ENCODE measurements around the gene PLA2G6.
"Not testable (repeated sequence)": the region's sequence is repeated elsewhere in the genome, so short reads cannot be mapped to it uniquely, and the experiment has no call there.

PLA2G6 gene

GRCh38 chr22:38125038-38125610 is 56.5 kb downstream of the PLA2G6 start:
- in situ Hi-C loops (cut with MboI; ENCODE audit: low sequenced_read_pairs, unreplicated experiment): no loop called here
- DNase-seq (ENCODE audit: low spot score): no peak
- TF ChIP-seq, protein P1, sequence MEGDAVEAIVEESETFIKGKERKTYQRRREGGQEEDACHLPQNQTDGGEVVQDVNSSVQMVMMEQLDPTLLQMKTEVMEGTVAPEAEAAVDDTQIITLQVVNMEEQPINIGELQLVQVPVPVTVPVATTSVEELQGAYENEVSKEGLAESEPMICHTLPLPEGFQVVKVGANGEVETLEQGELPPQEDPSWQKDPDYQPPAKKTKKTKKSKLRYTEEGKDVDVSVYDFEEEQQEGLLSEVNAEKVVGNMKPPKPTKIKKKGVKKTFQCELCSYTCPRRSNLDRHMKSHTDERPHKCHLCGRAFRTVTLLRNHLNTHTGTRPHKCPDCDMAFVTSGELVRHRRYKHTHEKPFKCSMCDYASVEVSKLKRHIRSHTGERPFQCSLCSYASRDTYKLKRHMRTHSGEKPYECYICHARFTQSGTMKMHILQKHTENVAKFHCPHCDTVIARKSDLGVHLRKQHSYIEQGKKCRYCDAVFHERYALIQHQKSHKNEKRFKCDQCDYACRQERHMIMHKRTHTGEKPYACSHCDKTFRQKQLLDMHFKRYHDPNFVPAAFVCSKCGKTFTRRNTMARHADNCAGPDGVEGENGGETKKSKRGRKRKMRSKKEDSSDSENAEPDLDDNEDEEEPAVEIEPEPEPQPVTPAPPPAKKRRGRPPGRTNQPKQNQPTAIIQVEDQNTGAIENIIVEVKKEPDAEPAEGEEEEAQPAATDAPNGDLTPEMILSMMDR (IDR thresholded peaks at IDR 0.05; ENCODE audit: borderline replicate concordance, control extremely low read depth, extremely low read depth, insufficient read depth, missing control alignments): no peak

- in situ Hi-C loops (cut with MboI; ENCODE audit: low sequenced_read_pairs, unreplicated experiment): no loop called here
- DNase-seq (ENCODE audit: low spot score): no peak
- TF ChIP-seq, protein P1 (IDR thresholded peaks at IDR 0.05; ENCODE audit: borderline replicate concordance, control extremely low read depth, extremely low read depth, insufficient read depth, missing control alignments): no peak
Observed at GRCh38 chr22:38124236-38124974, 57.2 kb downstream of the PLA2G6 start.

GRCh38 chr22:38122616-38123015 is 59.0 kb downstream of the PLA2G6 start:
- no peak for DNase-seq (ENCODE audit: low spot score)
- in situ Hi-C loops (cut with MboI; ENCODE audit: low sequenced_read_pairs, unreplicated experiment): no loop called here
- TF ChIP-seq, protein P1 (IDR thresholded peaks at IDR 0.05; ENCODE audit: borderline replicate concordance, control extremely low read depth, extremely low read depth, insufficient read depth, missing control alignments): no peak

DNA sequence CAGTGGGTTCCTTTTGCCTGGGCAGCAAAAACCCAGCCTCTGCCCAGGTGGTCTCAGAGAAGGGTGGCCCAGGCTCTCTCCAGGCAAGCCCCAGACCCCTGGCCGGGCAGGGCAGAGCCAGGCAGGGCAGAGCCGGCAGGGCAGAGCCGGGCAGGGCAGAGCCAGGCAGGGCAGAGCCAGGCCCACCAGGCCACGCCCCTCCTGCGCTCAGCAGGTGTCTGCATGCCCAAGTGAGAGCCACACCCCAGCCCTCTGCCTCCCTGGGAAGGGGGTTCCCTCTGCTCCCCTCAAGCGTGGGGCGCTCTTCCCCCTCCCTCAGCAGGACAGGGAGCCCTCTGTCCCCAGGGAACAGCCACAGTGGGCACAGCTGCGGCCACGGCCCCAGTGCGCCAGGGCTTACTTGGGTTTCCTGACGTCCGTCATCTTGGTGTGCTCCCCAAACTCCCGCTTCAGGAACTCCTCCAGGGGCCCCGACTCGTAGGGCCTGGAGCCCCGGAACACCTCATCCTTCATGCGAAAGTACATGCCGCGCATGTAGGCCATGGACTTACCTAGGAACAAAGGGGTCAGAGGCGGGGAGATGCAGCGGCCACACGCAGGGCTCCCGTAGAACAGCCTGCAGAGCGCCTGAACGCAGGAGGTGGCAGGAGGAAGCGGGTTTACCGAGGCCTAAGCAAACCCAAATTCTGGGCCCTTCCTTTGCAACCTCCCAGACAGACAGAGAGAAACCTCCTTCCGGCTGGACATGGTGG is 61.1 kb downstream of the PLA2G6 start:
- TF ChIP-seq, protein P1 (IDR thresholded peaks at IDR 0.05; ENCODE audit: borderline replicate concordance, control extremely low read depth, extremely low read depth, insufficient read depth, missing control alignments): no peak
- in situ Hi-C loops (cut with MboI; ENCODE audit: low sequenced_read_pairs, unreplicated experiment): no loop called here

GRCh38 chr22:38118747-38119146 is 62.9 kb downstream of the PLA2G6 start:
- DNase-seq (ENCODE audit: low spot score): not testable (repeated sequence)
- in situ Hi-C loops (cut with MboI; ENCODE audit: low sequenced_read_pairs, unreplicated experiment): loop anchor here (10.0 kb wide), 1 partner anchor 106 kb away; no protein-coding TSS in a partner anchor

More for the DNA sequence above, 61.1 kb downstream of the PLA2G6 start:
- DNase-seq (ENCODE audit: low spot score): no peak

DNA sequence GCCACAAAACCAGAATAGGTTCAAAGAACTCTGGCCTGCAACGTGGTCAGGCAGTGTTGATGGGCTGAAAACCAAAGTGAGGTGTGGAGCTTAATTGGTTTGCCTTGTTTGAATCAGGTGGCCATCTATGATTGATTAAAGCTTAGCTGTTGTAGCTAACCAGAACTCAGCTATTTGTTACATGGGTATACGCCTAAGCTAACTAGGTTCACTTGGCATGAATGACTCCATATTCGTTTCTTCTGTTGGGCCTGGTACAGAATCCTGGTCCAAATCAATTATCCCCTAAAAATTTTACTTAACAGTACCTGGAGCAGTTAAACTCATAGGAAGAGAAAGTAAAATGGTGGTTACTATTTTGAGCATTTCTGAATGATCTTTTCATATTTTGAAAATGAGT is 63.4 kb downstream of the PLA2G6 start:
- no peak for DNase-seq (ENCODE audit: low spot score)
- in situ Hi-C loops (cut with MboI; ENCODE audit: low sequenced_read_pairs, unreplicated experiment): loop anchor here (10.0 kb wide), 1 partner anchor 107 kb away; no protein-coding TSS in a partner anchor
- TF ChIP-seq, protein P1 (IDR thresholded peaks at IDR 0.05; ENCODE audit: borderline replicate concordance, control extremely low read depth, extremely low read depth, insufficient read depth, missing control alignments): no peak

DNA sequence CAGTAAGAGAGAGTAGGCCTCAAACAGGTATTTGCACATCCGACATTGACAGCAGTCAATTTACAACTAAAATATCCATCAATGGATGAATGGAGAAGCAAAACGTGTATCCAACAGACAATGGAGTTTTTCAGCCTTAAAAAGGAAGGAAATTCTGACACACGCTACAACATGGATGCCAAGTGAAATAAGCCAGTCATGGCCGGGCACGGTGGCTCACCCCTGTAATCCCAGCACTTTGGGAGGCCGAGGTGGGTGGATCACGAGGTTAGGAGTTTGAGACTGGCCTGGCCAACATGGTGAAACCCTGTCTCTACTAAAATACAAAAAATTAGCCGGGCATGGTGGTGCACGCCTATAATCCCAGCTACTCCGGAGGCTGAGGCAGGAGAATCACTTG is 64.1 kb downstream of the PLA2G6 start:
- in situ Hi-C loops (cut with MboI; ENCODE audit: low sequenced_read_pairs, unreplicated experiment): loop anchor here (10.0 kb wide), 1 partner anchor 107 kb away; no protein-coding TSS in a partner anchor
- DNase-seq (ENCODE audit: low spot score): not testable (repeated sequence)
